NCI-H2081 (cell line): ENCODE results near the gene ATN1.
"Not testable (repeated sequence)": the region's sequence is repeated elsewhere in the genome, so short reads cannot be mapped to it uniquely, and the experiment has no call there.

Experiments used
- DNase-seq, 2 experiments: peaks; one replicate each; lab custom pipeline; 2025; lab: John Stamatoyannopoulos, UW

Gene ATN1

GRCh38 chr12:6927379-6928021 is at the start of gene ATN1:
TSS of gene ATN1 (plus strand) at chr12:6927959. CDS start at chr12:6934002, 6,043 bp downstream.
- peak; percentile 51 to 70 for DNase-seq

- DNase-seq = not testable (repeated sequence)
Observed at GRCh38 chr12:6879824-6880223, 47.9 kb upstream of the ATN1 start.

- no peak for DNase-seq
Observed at GRCh38 chr12:6883252-6883651, 44.5 kb upstream of the ATN1 start.

- no peak for DNase-seq
Observed at GRCh38 chr12:6883683-6884082, 44.1 kb upstream of the ATN1 start.

GRCh38 chr12:6884539-6884938 is 43.2 kb upstream of the ATN1 start:
- no peak for DNase-seq

- not testable (repeated sequence) for DNase-seq
Observed at GRCh38 chr12:6886206-6886999, 41.4 kb upstream of the ATN1 start.

GRCh38 chr12:6887460-6887859 is 40.3 kb upstream of the ATN1 start:
- DNase-seq = no peak

GRCh38 chr12:6888360-6888759 is 39.4 kb upstream of the ATN1 start:
- no peak for DNase-seq

GRCh38 chr12:6888794-6889193 is 39.0 kb upstream of the ATN1 start:
- not testable (repeated sequence) for DNase-seq

- not testable (repeated sequence) for DNase-seq
Observed at GRCh38 chr12:6889775-6890573, 37.8 kb upstream of the ATN1 start.

- peak; percentile 95 to 98 for DNase-seq
Observed at GRCh38 chr12:6890789-6891645, 36.7 kb upstream of the ATN1 start.

GRCh38 chr12:6891646-6892001 is 36.1 kb upstream of the ATN1 start:
- DNase-seq = no peak

GRCh38 chr12:6892683-6893082 is 35.1 kb upstream of the ATN1 start:
- not testable (repeated sequence) for DNase-seq

GRCh38 chr12:6894321-6894720 is 33.4 kb upstream of the ATN1 start:
- no peak for DNase-seq

GRCh38 chr12:6896846-6897435 is 30.8 kb upstream of the ATN1 start:
- DNase-seq = no peak

- DNase-seq = no peak
Observed at GRCh38 chr12:6899427-6899826, 28.3 kb upstream of the ATN1 start.

- DNase-seq = peak; percentile 20 to 47
Observed at GRCh38 chr12:6899837-6900519, 27.8 kb upstream of the ATN1 start.

GRCh38 chr12:6902448-6902847 is 25.3 kb upstream of the ATN1 start:
- DNase-seq = no peak

- DNase-seq = no peak
Observed at GRCh38 chr12:6903722-6904121, 24.0 kb upstream of the ATN1 start.
